B cell (primary cell): ENCODE results near the gene ZKSCAN2. TPM values are rescaled to one million over a fixed set of nuclear protein-coding genes. Genes with fewer than 3 reads are reported as not detected.

Experiments used
- ATAC-seq: fragments of 200-7000 bp; cut with Tn5 transposase; one replicate; pipeline ENCODE4 v1.10.0; 2021; ENCODE audit warnings: low read depth, mild to moderate bottlenecking, moderate number of reproducible peaks, moderate library complexity
- CTCF ChIA-PET: fragments of 350-600 bp; sonication (Branson Sonifier 250); formaldehyde crosslinking; loops from one replicate; lab custom pipeline; 2021; ENCODE audit warnings: antibody characterized with exemption, inconsistent platforms; lab: Charles Lee
- POLR2A ChIA-PET: fragments of 350-600 bp; sonication (Branson Sonifier 250); formaldehyde crosslinking; loops from one replicate; lab custom pipeline; 2021; ENCODE audit warnings: antibody characterized with exemption; lab: Charles Lee
- DNase-seq: peaks from one replicate; pipeline ENCODE4 v3.0.0; 2013
- H2AFZ ChIP-seq: 2 replicates; pipeline ENCODE4 v1.6.1; 2012; ENCODE audit warnings: mild to moderate bottlenecking, low read depth, low read length; ENCODE audit not compliant: insufficient read depth, poor library complexity, severe bottlenecking
- H3K27ac ChIP-seq, 2 donors: 1 replicate in 1 of 2; 2 replicates in 1 of 2; pipeline ENCODE4 v1.5.1; 2012 to 2013; ENCODE audit warnings: low read length in 2 of 2, mild to moderate bottlenecking in 2 of 2, moderate library complexity in 1 of 2
- H3K27me3 ChIP-seq, 4 experiments: fragments of 200-600 bp in 1 of 4; sonication (generic) in 1 of 4; replicated peaks in 1 of 4; 1 replicate in 2 of 4; 2 replicates in 2 of 4; pipeline versions ENCODE4 v1.6.1 to v1.7.0; 2013 to 2016; ENCODE audit warnings: low read length in 3 of 4, mild to moderate bottlenecking in 2 of 4, mixed read lengths in 1 of 4, moderate library complexity in 1 of 4; ENCODE audit not compliant: insufficient read depth in 4 of 4, control insufficient read depth in 3 of 4; ENCODE audit errors: control extremely low read depth in 1 of 4
- H3K36me3 ChIP-seq, 2 experiments: replicated peaks in 1 of 2; 1 replicate in 1 of 2; 2 replicates in 1 of 2; pipeline versions ENCODE4 v1.6.1 to v1.7.1; 2013; ENCODE audit warnings: low read length in 1 of 2; ENCODE audit not compliant: insufficient read depth in 2 of 2, control insufficient read depth in 1 of 2; ENCODE audit errors: control extremely low read depth in 1 of 2, extremely low read depth in 1 of 2
- H3K4me1 ChIP-seq, 2 donors: fragments of 200-600 bp in 1 of 2; sonication (generic) in 1 of 2; 1 replicate in 1 of 2; 2 replicates in 1 of 2; pipeline versions ENCODE4 v1.5.1 to v1.6.1; 2013 to 2017; ENCODE audit warnings: low read length in 2 of 2; ENCODE audit not compliant: control insufficient read depth in 2 of 2, insufficient read depth in 2 of 2
- H3K4me2 ChIP-seq: replicated peaks from 2 replicates; pipeline ENCODE3; 2012; ENCODE audit warnings: mild to moderate bottlenecking, low read depth, low read length; ENCODE audit not compliant: poor library complexity, severe bottlenecking
- H3K4me3 ChIP-seq, 5 experiments: fragments of 200-600 bp in 1 of 5; sonication (generic) in 1 of 5; 1 replicate in 3 of 5; 2 replicates in 2 of 5; pipeline versions ENCODE4 v1.5.1 to v1.7.0; 2011 to 2016; ENCODE audit warnings: low read length in 4 of 5, mild to moderate bottlenecking in 4 of 5, low read depth in 2 of 5, control low read depth in 1 of 5, moderate library complexity in 1 of 5; ENCODE audit not compliant: insufficient read depth in 1 of 5; ENCODE audit errors: control extremely low read depth in 1 of 5, extremely low read depth in 1 of 5
- H3K79me2 ChIP-seq: fragments of 200-600 bp; sonication (generic); one replicate; pipeline ENCODE4 v1.6.0; 2016; ENCODE audit warnings: low read length; ENCODE audit not compliant: control insufficient read depth, insufficient read depth
- H3K9ac ChIP-seq: fragments of 200-600 bp; sonication (generic); 2 replicates; pipeline ENCODE4 v1.6.1; 2017; ENCODE audit warnings: mild to moderate bottlenecking, low read length, moderate library complexity
- H3K9me3 ChIP-seq, 3 donors: one replicate each; pipeline versions ENCODE4 v1.6.1 to v1.7.1; 2013; ENCODE audit warnings: low read length in 2 of 3; ENCODE audit not compliant: control insufficient read depth in 2 of 3, insufficient read depth in 1 of 3; ENCODE audit errors: control extremely low read depth in 1 of 3
- H4K20me1 ChIP-seq: 2 replicates; pipeline ENCODE4 v1.6.0; 2012; ENCODE audit warnings: mild to moderate bottlenecking, low read length; ENCODE audit not compliant: insufficient read depth, control insufficient read depth, poor library complexity, severe bottlenecking
- H3K27ac Mint-ChIP-seq: one replicate; pipeline ENCODE4 v1.8.0; 2021; ENCODE audit warnings: mixed read lengths
- H3K27me3 Mint-ChIP-seq: one replicate; pipeline ENCODE4 v1.8.0; 2021; ENCODE audit warnings: mixed read lengths
- H3K4me1 Mint-ChIP-seq: one replicate; pipeline ENCODE4 v1.8.0; 2021; ENCODE audit warnings: mixed read lengths
- H3K4me3 Mint-ChIP-seq: one replicate; pipeline ENCODE4 v1.8.0; 2021; ENCODE audit warnings: mixed read lengths
- H3K9me3 Mint-ChIP-seq: one replicate; pipeline ENCODE4 v1.8.0; 2022; ENCODE audit warnings: mixed read lengths; ENCODE audit not compliant: insufficient read depth
- CTCF ChIP-seq: fragments of 200-600 bp; IDR thresholded peaks from one replicate; pipeline ENCODE4 v1.8.0; 2022; ENCODE audit warnings: antibody characterized with exemption, mild to moderate bottlenecking
- EZH2 ChIP-seq: IDR thresholded peaks from 2 replicates; pipeline ENCODE4 v1.6.1; 2012; ENCODE audit warnings: borderline replicate concordance, low read depth, mild to moderate bottlenecking, moderate library complexity, low read length; ENCODE audit not compliant: insufficient read depth, poor library complexity, severe bottlenecking
- WGBS: methylation state at CpG from one replicate; pipeline ENCODE4 v1.1.5; 2013; ENCODE audit warnings: missing lambda C conversion rate; ENCODE audit not compliant: insufficient coverage; 5-methylcytosine and 5-hydroxymethylcytosine counted together
- intact Hi-C: fragments of 100-400 bp; cut with micrococcal nuclease; formaldehyde crosslinking; loops from one replicate; pipeline ENCODE4 v1.10.0; 2022
- polyA plus RNA-seq: library from polyadenylated mRNA; depleted of rRNA; stranded (reverse); fragments of >200 nt; gene quantifications from 2 replicates; pipeline ENCODE4 v1.2.3, GENCODE V29; 2012
- total RNA-seq, 2 donors: library from RNA; stranded (reverse); fragments of 120-200 nt in 1 of 2; gene quantifications; 1 replicate in 1 of 2; 2 replicates in 1 of 2; pipeline versions ENCODE4 v1.2.3 to v1.2.4, GENCODE V29; 2013 to 2022

ZKSCAN2 gene
- total and polyA plus RNA-seq, 2 donors (not counting 1 experiment from before 2014, with no cell fraction given) = 0.85 to 9.1 TPM

GRCh38 chr16:25260416-25260815 is 2.8 kb upstream of the ZKSCAN2 start:
- H3K9ac ChIP-seq = no peak overlapping the region
- peaks cover 64% of the 10 kb centered on the region for H3K79me2 ChIP-seq
- peaks cover 2 to 11% of the 10 kb centered on the region in 2 experiments for H3K36me3 ChIP-seq
- no peaks in the 10 kb centered on the region for H3K27me3 Mint-ChIP-seq
- H3K4me1 ChIP-seq = peaks cover 20 to 28% of the 10 kb centered on the region in 2 donors
- no peak overlapping the region for H3K4me2 ChIP-seq
- H3K9me3 Mint-ChIP-seq = no peaks in the 10 kb centered on the region
- H3K27ac Mint-ChIP-seq = no peak overlapping the region
- DNase-seq (no peak), ATAC-seq (no peak)
- H3K27me3 ChIP-seq = no peaks in the 10 kb centered on the region
- no peak overlapping the region for H3K4me3 ChIP-seq
- H3K4me1 Mint-ChIP-seq = peaks cover 41% of the 10 kb centered on the region
- ChIA-PET CTCF (interaction anchor here (0.6 to 1.5 kb wide), 3 partner anchors 16 to 1008 kb away, joined by 3 to 5 read pairs (median 4); no protein-coding TSS in a partner anchor), POLR2A (no interaction called here)
- no peak overlapping the region for H3K4me3 Mint-ChIP-seq
- no peak overlapping the region for H3K27ac ChIP-seq
- WGBS = 95% methylated on average over 5 of the region's 5 CpGs
- intact Hi-C loops = no loop called here
- H3K9me3 ChIP-seq = peaks cover 0 to 2% (median 0%) of the 10 kb centered on the region in 3 donors
- TF ChIP-seq EZH2 (no peak), CTCF (no peak)
- no peak overlapping the region for H2AFZ ChIP-seq
- peaks cover 33% of the 10 kb centered on the region for H4K20me1 ChIP-seq

- ATAC-seq (no peak), DNase-seq (no peak)
- intact Hi-C loops = loop anchor here (2.0 kb wide), 1 partner anchor 152 kb away; no protein-coding TSS in a partner anchor
- Histone ChIP-seq H3K4me1 (peaks cover 20 to 28% of the 10 kb centered on the region in 2 donors), H3K9me3 (peaks cover 0 to 2% (median 0%) of the 10 kb centered on the region in 3 donors), H3K27me3 (no peaks in the 10 kb centered on the region), H3K4me2 (peak overlapping the region; percentile 92), H3K4me3 (peak overlapping the region; percentile 43 to 81 (median 79)), H3K79me2 (peaks cover 52% of the 10 kb centered on the region), H3K9ac (peak overlapping the region; percentile 92), H3K36me3 (peaks cover 2 to 15% of the 10 kb centered on the region in 2 experiments), H3K27ac (peak overlapping the region in 1 of 2 donors; percentile 92), H4K20me1 (peaks cover 26% of the 10 kb centered on the region), H2AFZ (peak overlapping the region; percentile 92)
- Mint-ChIP-seq H3K9me3 (no peaks in the 10 kb centered on the region), H3K27ac (peak overlapping the region; percentile 98), H3K4me3 (peak overlapping the region; percentile 98), H3K27me3 (no peaks in the 10 kb centered on the region), H3K4me1 (peaks cover 41% of the 10 kb centered on the region)
- 43% methylated on average over 1 of the region's 4 CpGs for WGBS
- ChIA-PET CTCF (no interaction called here), POLR2A (interaction anchor here (0.7 kb wide), 1 partner anchor 1398 kb away, joined by 5 read pairs; no protein-coding TSS in a partner anchor)
- TF ChIP-seq CTCF (no peak), EZH2 (no peak)
Measured at GRCh38 chr16:25258861-25259179, 1.2 kb upstream of the ZKSCAN2 start.
